Mesangial cell (primary cell): ENCODE measurements around the gene CELA2B. TPM values are rescaled to one million over a fixed set of nuclear protein-coding genes. Genes with fewer than 3 reads are reported as not detected.

Source experiments
- total RNA-seq: library from RNA; depleted of rRNA; stranded (reverse); fragments of >200 nt; gene quantifications from 2 replicates; pipeline ENCODE4 v1.2.3, GENCODE V29; 2015

CELA2B gene
- total RNA-seq = not detected in 2 replicates

GRCh38 chr1:15475752-15476314 is at the start of gene CELA2B:
Gene CELA2B, plus strand, starts transcription at chr1:15476104. Its CDS starts 22 bp downstream, at chr1:15476126.

GRCh38 chr1:15456313-15456954 is 19.5 kb upstream of the CELA2B start, which contains the start of gene CELA2A:
Gene CELA2A, plus strand, starts transcription at chr1:15456732. Its CDS starts 22 bp downstream, at chr1:15456754.

GRCh38 chr1:15524021-15524282 is 48.0 kb downstream of the CELA2B start, which contains the start of gene CASP9:
Gene CASP9, minus strand, starts transcription at chr1:15524215. Its CDS starts 15 bp downstream, at chr1:15524200.

GRCh38 chr1:15526490-15527339 is 50.8 kb downstream of the CELA2B start, which contains the start of gene DNAJC16:
Gene DNAJC16, plus strand, starts transcription at chr1:15526848. Its CDS starts 2,258 bp downstream, at chr1:15529106.

Other genes starting within 250 kb of the CELA2B start
- 0.33 and 0.51 TPM in 2 replicates for gene FHAD1, start 228.9 kb upstream of the CELA2B start, total RNA-seq
- gene EFHD2, start 66.2 kb upstream of the CELA2B start, total RNA-seq = 54.0 and 106 TPM in 2 replicates
- not detected in 2 replicates for gene CTRC, start 37.7 kb upstream of the CELA2B start, total RNA-seq
- not detected in 2 replicates for gene CELA2A, start 19.4 kb upstream of the CELA2B start, total RNA-seq
- gene CASP9, start 48.1 kb downstream of the CELA2B start, total RNA-seq = 16.0 and 17.6 TPM in 2 replicates
- gene DNAJC16, start 50.7 kb downstream of the CELA2B start, total RNA-seq = 8.6 and 12.7 TPM in 2 replicates
- 1.4 and 2.8 TPM in 2 replicates for gene AGMAT, start 108.9 kb downstream of the CELA2B start, total RNA-seq
- 10.1 and 14.2 TPM in 2 replicates for gene DDI2, start 141.4 kb downstream of the CELA2B start, total RNA-seq
- gene PLEKHM2, start 208.2 kb downstream of the CELA2B start, total RNA-seq = 56.1 and 75.3 TPM in 2 replicates